ENCODE results near the gene STAT3. TPM values are rescaled to one million over a fixed set of nuclear protein-coding genes. Genes with fewer than 3 reads are reported as not detected.
A peak's percentile ranks its signal among the peaks of the same experiment; 100 is the strongest.

The STAT3 gene
- total RNA-seq, 2 experiments from 2014 or later, result 14.8 to 28.7 TPM

DNA sequence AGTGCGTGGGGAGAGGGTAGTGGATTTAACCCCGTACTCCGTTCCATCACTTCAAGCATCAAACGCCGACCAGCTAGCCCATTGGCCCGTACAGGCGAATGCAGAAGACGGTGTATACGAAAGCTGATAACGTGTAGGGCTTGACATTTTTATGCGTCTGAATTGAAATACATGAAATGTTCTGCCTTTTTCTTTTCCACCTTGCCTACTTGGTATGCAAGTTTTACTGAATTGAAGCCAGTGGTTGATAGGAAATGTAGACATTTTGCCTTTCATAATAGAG, 834 bp upstream of the STAT3 start:
- POLR2A ChIA-PET, result interaction anchor here (0.5 to 1.3 kb wide), 4 partner anchors 10 to 185 kb away, joined by 3 to 7 read pairs (median 3); no protein-coding TSS in a partner anchor
- Histone ChIP-seq H3K27ac (ENCODE audit: low read depth, low read length, poor library complexity, severe bottlenecking) (no peak overlapping the region), H3K9me3 (ENCODE audit: low read length) (no peaks in the 10 kb centered on the region), H3K9me2 (ENCODE audit: insufficient read depth, low read length) (no peaks in the 10 kb centered on the region), H3K4me1 (ENCODE audit: insufficient read depth, low read length, poor library complexity, severe bottlenecking) (peaks cover 38% of the 10 kb centered on the region), H3K36me3 (ENCODE audit: insufficient read depth, low read length) (no peaks in the 10 kb centered on the region), H3K4me2 (ENCODE audit: low read length) (peak overlapping the region; percentile 93), H3K4me3 (ENCODE audit: low read depth, low read length, poor library complexity, severe bottlenecking) (peak overlapping the region; percentile 69), H4K20me1 (ENCODE audit: insufficient read depth, low read length) (no peaks in the 10 kb centered on the region), H2AFZ (ENCODE audit: low read length) (peak overlapping the region; percentile 98), H3K79me2 (ENCODE audit: insufficient read depth, low read depth, low read length) (no peaks in the 10 kb centered on the region; the same call in 1 of the 2 replicates)
- DNase-seq (ENCODE audit: low spot score), result no peak
- CTCF ChIA-PET (ENCODE audit: unreplicated experiment), result no interaction called here
- intact Hi-C loops (cut with micrococcal nuclease; ENCODE audit: unreplicated experiment), result loop anchor here (10.0 kb wide), 1 partner anchor 274 kb away; the partner anchor contains the start of gene DHX58
- BruUV-seq (replicated peaks), result no TSS peak
- TF ChIP-seq, protein P1, sequence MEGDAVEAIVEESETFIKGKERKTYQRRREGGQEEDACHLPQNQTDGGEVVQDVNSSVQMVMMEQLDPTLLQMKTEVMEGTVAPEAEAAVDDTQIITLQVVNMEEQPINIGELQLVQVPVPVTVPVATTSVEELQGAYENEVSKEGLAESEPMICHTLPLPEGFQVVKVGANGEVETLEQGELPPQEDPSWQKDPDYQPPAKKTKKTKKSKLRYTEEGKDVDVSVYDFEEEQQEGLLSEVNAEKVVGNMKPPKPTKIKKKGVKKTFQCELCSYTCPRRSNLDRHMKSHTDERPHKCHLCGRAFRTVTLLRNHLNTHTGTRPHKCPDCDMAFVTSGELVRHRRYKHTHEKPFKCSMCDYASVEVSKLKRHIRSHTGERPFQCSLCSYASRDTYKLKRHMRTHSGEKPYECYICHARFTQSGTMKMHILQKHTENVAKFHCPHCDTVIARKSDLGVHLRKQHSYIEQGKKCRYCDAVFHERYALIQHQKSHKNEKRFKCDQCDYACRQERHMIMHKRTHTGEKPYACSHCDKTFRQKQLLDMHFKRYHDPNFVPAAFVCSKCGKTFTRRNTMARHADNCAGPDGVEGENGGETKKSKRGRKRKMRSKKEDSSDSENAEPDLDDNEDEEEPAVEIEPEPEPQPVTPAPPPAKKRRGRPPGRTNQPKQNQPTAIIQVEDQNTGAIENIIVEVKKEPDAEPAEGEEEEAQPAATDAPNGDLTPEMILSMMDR (conservative IDR thresholded peaks at IDR 0.05; ENCODE audit: low read length), result no peak
- no peak for TF ChIP-seq EZH2phosphoT487 (IDR thresholded peaks at IDR 0.05; ENCODE audit: borderline replicate concordance, low read depth, low read length)

DNA sequence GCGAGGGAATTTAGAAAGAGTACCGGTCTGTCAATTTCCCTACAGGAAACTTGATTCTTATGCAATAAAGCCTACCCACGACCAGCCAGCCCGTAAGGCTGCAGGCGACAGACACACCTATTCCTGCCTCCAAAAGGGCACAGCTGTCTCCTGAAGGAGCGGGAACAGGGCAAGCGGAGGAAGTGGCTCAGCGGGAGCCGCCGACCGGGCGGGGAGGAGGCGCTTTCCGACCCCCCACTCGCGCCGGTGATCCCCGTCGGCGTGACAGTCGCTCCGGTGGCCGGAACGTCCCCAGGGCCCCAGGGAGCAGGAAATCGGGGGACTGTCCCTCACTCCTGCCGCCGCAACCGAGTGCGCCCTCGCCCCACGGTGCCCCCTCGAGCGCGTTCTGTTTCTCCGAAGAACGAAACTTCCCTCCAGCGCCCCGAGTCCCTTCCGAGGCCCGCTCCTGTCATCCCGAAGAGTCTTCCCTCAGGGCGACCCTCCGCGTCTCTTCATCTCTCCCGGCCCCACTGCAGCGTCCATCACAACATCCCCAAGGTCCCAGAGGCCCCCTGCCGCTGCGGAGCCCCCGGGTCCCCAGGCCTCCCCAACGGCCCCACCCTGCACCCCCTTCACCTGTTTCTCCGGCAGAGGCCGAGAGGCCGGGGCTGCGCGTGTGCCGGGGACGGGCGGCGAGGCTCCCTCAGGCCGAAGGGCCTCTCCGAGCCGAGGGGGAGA, 421 bp downstream of the STAT3 start:
- Histone ChIP-seq H3K79me2 (ENCODE audit: insufficient read depth, low read depth, low read length) (no peaks in the 10 kb centered on the region; the same call in 1 of the 2 replicates), H4K20me1 (ENCODE audit: insufficient read depth, low read length) (no peaks in the 10 kb centered on the region), H2AFZ (ENCODE audit: low read length) (peak overlapping the region; percentile 66), H3K9me2 (ENCODE audit: insufficient read depth, low read length) (no peaks in the 10 kb centered on the region), H3K4me2 (ENCODE audit: low read length) (peak overlapping the region; percentile 86), H3K9me3 (ENCODE audit: low read length) (no peaks in the 10 kb centered on the region), H3K36me3 (ENCODE audit: insufficient read depth, low read length) (no peaks in the 10 kb centered on the region), H3K4me3 (ENCODE audit: low read depth, low read length, poor library complexity, severe bottlenecking) (peak overlapping the region; percentile 77), H3K27ac (ENCODE audit: low read depth, low read length, poor library complexity, severe bottlenecking) (peak overlapping the region; percentile 9), H3K4me1 (ENCODE audit: insufficient read depth, low read length, poor library complexity, severe bottlenecking) (peaks cover 30% of the 10 kb centered on the region)
- BruUV-seq (replicated peaks), result no TSS peak
- DNase-seq (ENCODE audit: low spot score), result peak; percentile 34
- ChIA-PET CTCF (ENCODE audit: unreplicated experiment) (no interaction called here), POLR2A (interaction anchor here (0.6 to 1.5 kb wide), 10 partner anchors 9 to 272 kb away, joined by 3 to 7 read pairs (median 4); no protein-coding TSS in a partner anchor)
- intact Hi-C loops (cut with micrococcal nuclease; ENCODE audit: unreplicated experiment), result loop anchor here (10.0 kb wide), 1 partner anchor 273 kb away; the partner anchor contains the start of gene DHX58
- TF ChIP-seq, protein P1 (conservative IDR thresholded peaks at IDR 0.05; ENCODE audit: low read length), result no peak
- TF ChIP-seq EZH2phosphoT487 (IDR thresholded peaks at IDR 0.05; ENCODE audit: borderline replicate concordance, low read depth, low read length), result no peak
